Stimulated activated naive CD4-positive, alpha-beta T cell treated with Interleukin-2 at 50 U/mL for 16 hours (primary cell): ENCODE measurements around the gene NBPF3.
"Not testable (repeated sequence)": the region's sequence is repeated elsewhere in the genome, so short reads cannot be mapped to it uniquely, and the experiment has no call there.

Experiments
- DNase-seq: peaks from one replicate; lab custom pipeline; 2025; lab: John Stamatoyannopoulos, UW

Gene NBPF3

GRCh38 chr1:21518774-21519455, 79.0 kb downstream of the NBPF3 start:
- DNase-seq: no peak

GRCh38 chr1:21519486-21520070, 79.6 kb downstream of the NBPF3 start:
- DNase-seq: not testable (repeated sequence)

- DNase-seq: no peak
These were observed 81.2 kb downstream of the NBPF3 start for GRCh38 chr1:21520899-21521716.

GRCh38 chr1:21521717-21522060, 81.8 kb downstream of the NBPF3 start:
- no peak for DNase-seq

GRCh38 chr1:21522525-21523038, 82.6 kb downstream of the NBPF3 start:
- DNase-seq: no peak

GRCh38 chr1:21523297-21523813, 83.4 kb downstream of the NBPF3 start:
- no peak for DNase-seq

- DNase-seq: no peak
These were observed 84.3 kb downstream of the NBPF3 start for GRCh38 chr1:21524220-21524619.

GRCh38 chr1:21524686-21525339, 84.9 kb downstream of the NBPF3 start:
- no peak for DNase-seq

- no peak for DNase-seq
These were observed 85.4 kb downstream of the NBPF3 start for GRCh38 chr1:21525340-21525717.

GRCh38 chr1:21526441-21526840, 86.5 kb downstream of the NBPF3 start:
- no peak for DNase-seq

GRCh38 chr1:21530368-21531016, 90.6 kb downstream of the NBPF3 start:
- DNase-seq: no peak

GRCh38 chr1:21531241-21531640, 91.3 kb downstream of the NBPF3 start:
- no peak for DNase-seq

- no peak for DNase-seq
These were observed 92.6 kb downstream of the NBPF3 start for GRCh38 chr1:21532496-21532895.

GRCh38 chr1:21532992-21533534, 93.1 kb downstream of the NBPF3 start:
- no peak for DNase-seq

- no peak for DNase-seq
These were observed 94.2 kb downstream of the NBPF3 start for GRCh38 chr1:21534146-21534545.
